Endothelial cell of umbilical vein (primary cell): ENCODE data around the gene SIRPB1. TPM values are rescaled to one million over a fixed set of nuclear protein-coding genes. Genes with fewer than 3 reads are reported as not detected.
A peak's percentile ranks its signal among the peaks of the same experiment; 100 is the strongest.
"Not testable (repeated sequence)": the region's sequence is repeated elsewhere in the genome, so short reads cannot be mapped to it uniquely, and the experiment has no call there.

Source experiments
- BruUV-seq: library from RNA; stranded (reverse); fragments of 400-500 nt; replicated peaks from 2 replicates; lab custom pipeline; 2021; lab: Mats Ljungman, UMichigan
- CTCF ChIA-PET: fragments of 300-600, 350-600 bp; sonication (Branson Sonifier 250); formaldehyde crosslinking; loops from one replicate; lab custom pipeline; 2021; ENCODE audit warnings: antibody characterized with exemption, inconsistent platforms; lab: Charles Lee
- POLR2A ChIA-PET: fragments of 300-600, 350-600 bp; sonication (Branson Sonifier 250); formaldehyde crosslinking; loops from one replicate; lab custom pipeline; 2021; ENCODE audit warnings: antibody characterized with exemption, inconsistent platforms; lab: Charles Lee
- DNase-seq: peaks from one replicate; pipeline ENCODE4 v3.0.0-alpha.2; 2011; ENCODE audit warnings: low read depth, low spot score
- FAIRE-seq: peaks from 2 replicates; lab custom pipeline; 2011; peaks lifted over from hg19 to GRCh38; lab: Jason Lieb, UNC
- H2AFZ ChIP-seq: 2 replicates; pipeline ENCODE4 v1.6.0; 2012; ENCODE audit warnings: low read depth, low read length, control low read depth, inconsistent platforms
- H3K27ac ChIP-seq: 2 replicates; pipeline ENCODE4 v1.5.1; 2011; ENCODE audit warnings: low read depth, mild to moderate bottlenecking, control low read depth, low read length, moderate library complexity; ENCODE audit not compliant: insufficient read depth
- H3K27me3 ChIP-seq, 2 experiments: 2 replicates each; pipeline versions ENCODE4 v1.6.0 to v1.6.1; 2011; ENCODE audit warnings: low read length in 2 of 2, mixed read lengths in 1 of 2; ENCODE audit not compliant: control insufficient read depth in 2 of 2, insufficient read depth in 2 of 2
- H3K36me3 ChIP-seq, 2 experiments: 2 replicates in 1 of 2; 3 replicates in 1 of 2; pipeline ENCODE4 v1.5.1; 2011; ENCODE audit warnings: low read length in 2 of 2, mild to moderate bottlenecking in 1 of 2, moderate library complexity in 1 of 2; ENCODE audit not compliant: control insufficient read depth in 2 of 2, insufficient read depth in 2 of 2; ENCODE audit errors: extremely low read depth in 1 of 2
- H3K4me1 ChIP-seq: 3 replicates; pipeline ENCODE4 v1.5.1; 2011; ENCODE audit warnings: mild to moderate bottlenecking, low read length; ENCODE audit not compliant: control insufficient read depth, insufficient read depth; ENCODE audit errors: extremely low read depth
- H3K4me2 ChIP-seq: 2 replicates; pipeline ENCODE4 v1.6.1; 2011; ENCODE audit warnings: low read length, control low read depth, mixed read lengths; ENCODE audit not compliant: insufficient read depth
- H3K4me3 ChIP-seq, 3 experiments: fragments of 200-600 bp in 1 of 3; sonication (generic), shearing (Covaris generic) in 1 of 3; replicated peaks in 1 of 3; 2 replicates each; pipeline ENCODE4 v1.5.1; 2011 to 2016; ENCODE audit warnings: control low read depth in 3 of 3, low read length in 3 of 3, mild to moderate bottlenecking in 2 of 3, inconsistent platforms in 1 of 3, low read depth in 1 of 3, moderate library complexity in 1 of 3; ENCODE audit not compliant: insufficient read depth in 1 of 3
- H3K79me2 ChIP-seq: 2 replicates; pipeline ENCODE4 v1.6.0; 2012; ENCODE audit warnings: low read length, inconsistent platforms; ENCODE audit not compliant: control insufficient read depth, insufficient read depth
- H3K9ac ChIP-seq: replicated peaks from 2 replicates; pipeline ENCODE3; 2011; ENCODE audit warnings: low read length, control low read depth; ENCODE audit not compliant: insufficient read depth; ENCODE audit errors: extremely low read depth
- H3K9me1 ChIP-seq: replicated peaks from 3 replicates; pipeline ENCODE4 v1.6.0; 2011; ENCODE audit warnings: mild to moderate bottlenecking, low read length; ENCODE audit not compliant: control insufficient read depth, insufficient read depth; ENCODE audit errors: extremely low read depth
- H3K9me3 ChIP-seq: replicated peaks from 2 replicates; pipeline ENCODE4 v1.5.1; 2012; ENCODE audit warnings: low read length, inconsistent platforms; ENCODE audit not compliant: control insufficient read depth, insufficient read depth
- H4K20me1 ChIP-seq: replicated peaks from 2 replicates; pipeline ENCODE3; 2011; ENCODE audit warnings: mild to moderate bottlenecking, low read length; ENCODE audit not compliant: control insufficient read depth, insufficient read depth; ENCODE audit errors: extremely low read depth
- EZH2 ChIP-seq: IDR thresholded peaks from 2 replicates; pipeline ENCODE4 v1.6.1; 2012; ENCODE audit warnings: borderline replicate concordance, low read depth, mild to moderate bottlenecking, moderate library complexity, low read length, inconsistent platforms; ENCODE audit not compliant: severe bottlenecking
- FOS ChIP-seq: IDR thresholded peaks from 2 replicates; pipeline ENCODE4 v1.6.1; 2011; ENCODE audit warnings: mild to moderate bottlenecking, low read length, moderate library complexity, borderline replicate concordance; ENCODE audit not compliant: insufficient read depth
- GATA2 ChIP-seq: IDR thresholded peaks from 2 replicates; pipeline ENCODE4 v1.7.0; 2011; ENCODE audit warnings: low read depth, mild to moderate bottlenecking, moderate library complexity, mixed read lengths, low read length; ENCODE audit not compliant: insufficient read length, insufficient read depth
- JUN ChIP-seq: IDR thresholded peaks from 2 replicates; pipeline ENCODE4 v1.6.1; 2011; ENCODE audit warnings: borderline replicate concordance, low read depth; ENCODE audit not compliant: insufficient read length, insufficient read depth
- MYC ChIP-seq: IDR thresholded peaks from one replicate; pipeline ENCODE4 v1.6.1; 2011; ENCODE audit warnings: mild to moderate bottlenecking, low read depth, low read length
- POLR2A ChIP-seq: IDR thresholded peaks from 2 replicates; pipeline ENCODE4 v1.6.1; 2012; ENCODE audit warnings: low read depth, mild to moderate bottlenecking, control low read depth, low read length
- POLR2AphosphoS5 ChIP-seq: IDR thresholded peaks from 2 replicates; pipeline ENCODE4 v1.6.1; 2012; ENCODE audit warnings: low read depth, mild to moderate bottlenecking, control low read depth, low read length, moderate library complexity; ENCODE audit not compliant: insufficient read depth
- dilution Hi-C: fragments of 300-500 bp; cut with MboI; formaldehyde crosslinking; loops from one replicate; pipeline ENCODE4 v1.15.0; 2019; ENCODE audit warnings: low sequenced_read_pairs; ENCODE audit not compliant: extremely low pct_ligation_motif_present
- intact Hi-C: fragments of 100-400 bp; cut with micrococcal nuclease; formaldehyde crosslinking; loops from one replicate; pipeline ENCODE4 v1.10.0; 2022
- polyA plus RNA-seq, 4 experiments: library from polyadenylated mRNA; depleted of rRNA in 3 of 4; stranded (reverse) in 3 of 4; unstranded in 1 of 4; fragments of >200 nt; gene quantifications; 2 replicates each; pipeline versions ENCODE4 v1.2.1 to v1.2.3, GENCODE V29; 2011 to 2012; ENCODE audit warnings: missing spikeins in 1 of 4
- total RNA-seq: library from RNA; stranded (reverse); gene quantifications from 2 replicates; pipeline ENCODE4 v1.2.3, GENCODE V29; 2021
- TF ChIP-seq, protein P1 (sequence below), 2 donors: IDR thresholded peaks; 1 replicate in 1 of 2; 2 replicates in 1 of 2; pipeline ENCODE4 v1.5.1; 2011; ENCODE audit warnings: low read length in 2 of 2, mild to moderate bottlenecking in 2 of 2, moderate library complexity in 2 of 2, control low read depth in 1 of 2, inconsistent platforms in 1 of 2, low read depth in 1 of 2; ENCODE audit not compliant: insufficient read depth in 1 of 2; ENCODE audit errors: extremely low read depth in 1 of 2
- TF ChIP-seq, protein P2 (sequence below): IDR thresholded peaks from 2 replicates; pipeline ENCODE4 v1.6.1; 2011; ENCODE audit not compliant: insufficient read depth, insufficient read length

Gene SIRPB1
- total and polyA plus RNA-seq, 2 donors (not counting 3 experiments of a cell fraction or from before 2014, with no cell fraction given), result 0.10 to 6.5 TPM

DNA sequence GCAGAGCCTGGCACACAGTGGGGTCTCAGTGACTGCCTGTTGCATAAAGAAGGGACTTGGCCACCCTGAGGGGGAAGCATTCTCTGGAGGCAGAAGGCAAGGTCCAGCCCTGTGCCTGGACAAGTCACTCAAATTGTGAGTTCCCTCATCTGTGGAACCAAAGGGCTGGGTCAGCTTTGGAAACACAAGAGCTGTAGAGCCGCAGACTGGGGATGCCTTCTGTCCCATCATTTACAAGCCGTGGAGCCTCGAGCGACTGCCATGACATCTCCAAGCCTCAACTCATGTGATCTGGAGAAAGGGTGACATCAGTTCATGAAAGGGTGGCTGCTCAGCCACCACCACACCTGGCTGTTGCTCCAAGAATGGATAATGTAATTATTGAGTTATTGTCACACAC is 41.9 kb downstream of the SIRPB1 start:
- H3K9ac ChIP-seq, result no peak overlapping the region
- no peaks in the 10 kb centered on the region for H3K79me2 ChIP-seq
- H3K4me3 ChIP-seq, result no peak overlapping the region
- BruUV-seq, result no TSS peak
- POLR2A ChIA-PET, result no interaction called here
- no peak overlapping the region for H3K27ac ChIP-seq
- TF ChIP-seq JUN (no peak), EZH2 (no peak), FOS (no peak), POLR2AphosphoS5 (no peak), GATA2 (no peak), MYC (no peak), POLR2A (no peak)
- TF ChIP-seq, protein P1, sequence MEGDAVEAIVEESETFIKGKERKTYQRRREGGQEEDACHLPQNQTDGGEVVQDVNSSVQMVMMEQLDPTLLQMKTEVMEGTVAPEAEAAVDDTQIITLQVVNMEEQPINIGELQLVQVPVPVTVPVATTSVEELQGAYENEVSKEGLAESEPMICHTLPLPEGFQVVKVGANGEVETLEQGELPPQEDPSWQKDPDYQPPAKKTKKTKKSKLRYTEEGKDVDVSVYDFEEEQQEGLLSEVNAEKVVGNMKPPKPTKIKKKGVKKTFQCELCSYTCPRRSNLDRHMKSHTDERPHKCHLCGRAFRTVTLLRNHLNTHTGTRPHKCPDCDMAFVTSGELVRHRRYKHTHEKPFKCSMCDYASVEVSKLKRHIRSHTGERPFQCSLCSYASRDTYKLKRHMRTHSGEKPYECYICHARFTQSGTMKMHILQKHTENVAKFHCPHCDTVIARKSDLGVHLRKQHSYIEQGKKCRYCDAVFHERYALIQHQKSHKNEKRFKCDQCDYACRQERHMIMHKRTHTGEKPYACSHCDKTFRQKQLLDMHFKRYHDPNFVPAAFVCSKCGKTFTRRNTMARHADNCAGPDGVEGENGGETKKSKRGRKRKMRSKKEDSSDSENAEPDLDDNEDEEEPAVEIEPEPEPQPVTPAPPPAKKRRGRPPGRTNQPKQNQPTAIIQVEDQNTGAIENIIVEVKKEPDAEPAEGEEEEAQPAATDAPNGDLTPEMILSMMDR (IDR thresholded peaks at IDR 0.05; ENCODE audit: extremely low read depth in 1 of 2, insufficient read depth in 1 of 2, low read depth in 1 of 2, low read length in 2 of 2), result no peak
- TF ChIP-seq, protein P2, sequence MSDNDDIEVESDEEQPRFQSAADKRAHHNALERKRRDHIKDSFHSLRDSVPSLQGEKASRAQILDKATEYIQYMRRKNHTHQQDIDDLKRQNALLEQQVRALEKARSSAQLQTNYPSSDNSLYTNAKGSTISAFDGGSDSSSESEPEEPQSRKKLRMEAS, result no peak
- no peak overlapping the region for H2AFZ ChIP-seq
- CTCF ChIA-PET, result interaction anchor here (1.0 kb wide), 1 partner anchor 36 kb away, joined by 3 read pairs; no protein-coding TSS in a partner anchor
- no peaks in the 10 kb centered on the region for H3K9me3 ChIP-seq
- H3K4me2 ChIP-seq, result no peak overlapping the region
- intact Hi-C loops (no loop called here), dilution Hi-C loops (no loop called here)
- no peaks in the 10 kb centered on the region for H3K36me3 ChIP-seq
- FAIRE-seq, result no peak
- no peaks in the 10 kb centered on the region for H3K4me1 ChIP-seq
- DNase-seq, result peak; percentile 0
- H4K20me1 ChIP-seq, result no peaks in the 10 kb centered on the region
- no peaks in the 10 kb centered on the region for H3K27me3 ChIP-seq
- no peaks in the 10 kb centered on the region for H3K9me1 ChIP-seq

DNA sequence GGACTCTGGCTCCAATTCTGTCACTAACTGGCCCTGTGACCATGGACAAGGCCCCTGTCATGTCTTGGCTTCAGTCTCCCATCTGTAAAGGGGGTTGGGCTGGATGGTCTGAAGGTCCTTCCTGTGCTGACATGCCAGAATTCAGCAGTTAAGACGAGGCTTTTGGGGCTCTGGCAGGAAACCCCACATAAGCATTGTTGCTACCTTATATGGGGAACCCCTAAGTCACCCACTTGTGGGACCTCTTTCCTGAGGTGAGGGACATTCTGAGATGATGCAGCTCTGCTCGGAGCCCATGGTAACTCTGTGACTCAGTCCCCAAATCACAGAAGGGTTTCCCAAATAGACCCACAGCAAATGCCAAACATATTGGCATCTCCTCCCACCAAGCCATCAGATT is 42.5 kb downstream of the SIRPB1 start:
- H3K4me1 ChIP-seq, H3K27ac ChIP-seq, H3K9ac ChIP-seq, H3K9me1 ChIP-seq, intact Hi-C loops, H3K79me2 ChIP-seq, H3K4me3 ChIP-seq, H3K4me2 ChIP-seq, POLR2A ChIA-PET, BruUV-seq, H4K20me1 ChIP-seq, CTCF ChIA-PET, FAIRE-seq, H3K27me3 ChIP-seq, dilution Hi-C loops, H3K9me3 ChIP-seq, DNase-seq, H2AFZ ChIP-seq, H3K36me3 ChIP-seq: not testable (repeated sequence)
